GM21825 (cell line): Measurements from ENCODE around the gene BNC1.
A peak's percentile ranks its signal among the peaks of the same experiment; 100 is the strongest.
"Not testable (repeated sequence)": the region's sequence is repeated elsewhere in the genome, so short reads cannot be mapped to it uniquely, and the experiment has no call there.

Experiments
- ATAC-seq: cut with Tn5 transposase; IDR thresholded peaks from one replicate; pipeline ENCODE4 v1.9.1; 2021; ENCODE audit warnings: mild to moderate bottlenecking, moderate library complexity; ENCODE audit not compliant: unreplicated experiment

The BNC1 gene

DNA sequence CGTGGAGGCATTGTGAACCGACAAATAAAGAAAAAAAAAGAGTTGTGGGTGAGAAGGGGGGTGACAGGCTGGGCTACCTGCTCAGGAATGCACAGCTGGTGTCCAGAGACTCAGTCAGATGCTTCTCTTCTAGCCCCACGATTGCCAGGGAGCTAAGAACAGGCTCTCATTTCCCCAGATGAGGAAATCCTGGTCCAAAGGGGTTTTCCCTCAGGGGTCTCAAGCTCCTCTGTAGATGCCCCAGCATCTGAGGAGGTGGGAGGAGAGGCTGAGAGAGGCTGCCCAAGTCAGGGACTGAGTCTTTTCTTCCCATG, 35.5 kb downstream of the BNC1 start:
- ATAC-seq: no peak

DNA sequence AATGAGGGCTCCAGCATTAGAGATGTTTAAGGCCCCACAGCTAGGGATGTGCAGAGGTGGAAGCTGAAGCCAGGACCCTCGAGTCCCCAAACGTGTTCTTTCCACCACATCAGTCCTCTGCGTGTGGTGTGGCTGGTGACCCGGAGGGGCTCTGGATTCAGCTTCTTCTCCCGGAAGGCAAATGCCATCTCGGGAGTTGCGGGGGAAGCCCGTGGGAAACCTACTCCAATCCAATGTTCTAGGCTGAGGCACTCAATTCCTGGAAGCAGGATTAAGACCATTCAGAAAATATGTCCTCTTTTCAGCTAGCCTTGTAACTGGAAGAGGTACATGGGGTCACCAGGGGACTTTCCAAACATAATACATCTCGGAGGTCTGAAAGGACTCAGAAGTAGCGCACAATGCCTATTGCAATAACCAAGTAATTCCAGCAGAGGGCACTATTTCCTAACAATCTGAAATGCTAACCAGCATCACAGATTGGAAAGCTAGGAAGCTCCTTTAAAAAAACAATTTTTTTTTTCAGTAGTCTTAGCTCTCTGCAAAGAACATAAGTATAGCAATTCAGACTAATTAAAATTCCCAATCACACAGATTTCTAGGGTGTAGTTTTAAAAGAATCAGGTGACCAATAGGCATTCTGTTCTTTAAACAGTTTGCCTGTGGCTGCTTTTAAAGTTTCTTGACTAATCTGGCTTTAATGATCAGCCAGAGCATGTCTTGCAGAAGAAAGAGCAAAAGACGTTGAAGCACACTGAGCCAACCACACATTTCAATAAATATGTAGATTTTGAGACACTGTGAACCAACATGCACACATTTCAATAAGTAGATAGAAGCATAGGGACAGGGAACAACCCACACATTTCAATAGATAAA, 36.1 kb downstream of the BNC1 start:
- ATAC-seq: no peak

DNA sequence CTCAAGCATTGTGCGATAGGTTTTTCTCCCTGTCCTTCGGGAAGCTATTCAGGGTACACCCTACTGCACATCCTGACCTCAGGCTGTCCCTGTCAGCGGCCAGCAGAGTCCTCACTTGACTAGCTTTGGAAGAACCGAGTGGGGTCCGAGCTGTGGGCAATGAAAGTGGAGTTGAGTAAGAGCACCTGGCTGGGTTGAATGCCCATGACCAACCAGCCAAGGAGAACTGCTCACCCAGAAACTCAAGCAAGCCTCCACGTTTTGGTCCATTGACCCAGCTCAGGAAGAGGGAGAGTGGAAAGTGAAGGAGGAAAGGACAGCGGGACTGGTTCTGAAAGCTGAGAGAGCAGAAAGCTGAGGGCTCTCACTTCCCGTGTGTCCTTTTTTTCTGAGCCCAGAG, 40.8 kb downstream of the BNC1 start:
- no peak for ATAC-seq

DNA sequence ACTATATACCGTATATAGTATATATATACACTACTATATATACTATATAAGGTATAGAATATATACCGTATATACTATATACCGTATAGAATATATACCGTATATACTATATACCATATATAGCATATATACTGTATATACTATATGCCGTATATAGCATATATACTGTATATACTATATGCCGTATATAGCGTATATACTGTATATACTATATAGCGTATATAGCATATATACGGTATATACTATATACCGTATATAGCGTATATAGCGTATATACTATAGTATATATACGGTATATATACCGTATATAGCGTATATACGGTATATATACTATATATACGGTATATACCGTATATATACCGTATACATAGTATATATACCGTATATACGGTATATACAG, 54.2 kb downstream of the BNC1 start:
- ATAC-seq: no peak

DNA sequence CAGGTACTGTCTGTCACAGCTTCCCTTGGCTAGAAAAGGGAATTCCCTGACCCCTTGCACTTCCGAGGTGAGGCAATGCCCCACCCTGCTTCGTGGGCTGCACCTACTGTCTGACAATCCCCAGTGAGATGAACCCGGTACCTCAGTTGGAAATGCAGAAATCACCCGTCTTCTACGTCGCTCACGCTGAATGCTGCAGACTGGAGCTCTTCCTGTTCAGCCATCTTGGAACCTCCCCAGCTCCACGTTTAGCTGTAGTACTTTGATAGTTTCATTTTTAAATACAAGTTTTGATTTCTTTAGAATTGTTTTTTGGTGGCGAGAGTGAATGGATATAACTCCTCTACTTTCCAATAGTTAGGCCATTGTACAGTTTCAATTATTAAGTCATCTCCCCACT, 59.0 kb downstream of the BNC1 start:
- no peak for ATAC-seq

DNA sequence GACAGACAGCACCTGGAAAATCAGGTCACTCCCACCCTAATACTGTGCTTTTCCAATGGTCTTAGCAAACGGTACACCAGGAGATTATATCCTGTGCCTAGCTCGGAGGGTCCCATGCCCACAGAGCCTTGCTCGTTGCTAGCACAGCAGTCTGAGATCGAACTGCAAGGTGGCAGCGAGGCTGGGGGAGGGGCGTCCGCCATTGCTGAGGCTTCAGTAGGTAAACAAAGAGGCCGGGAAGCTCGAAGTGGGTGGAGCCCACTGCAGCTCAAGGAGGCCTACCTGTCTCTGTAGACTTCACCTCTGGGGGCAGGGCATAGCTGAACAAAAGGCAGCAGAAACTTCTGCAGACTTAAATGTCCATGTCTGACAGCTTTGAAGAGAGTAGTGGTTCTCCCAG, 62.7 kb downstream of the BNC1 start:
- not testable (repeated sequence) for ATAC-seq

DNA sequence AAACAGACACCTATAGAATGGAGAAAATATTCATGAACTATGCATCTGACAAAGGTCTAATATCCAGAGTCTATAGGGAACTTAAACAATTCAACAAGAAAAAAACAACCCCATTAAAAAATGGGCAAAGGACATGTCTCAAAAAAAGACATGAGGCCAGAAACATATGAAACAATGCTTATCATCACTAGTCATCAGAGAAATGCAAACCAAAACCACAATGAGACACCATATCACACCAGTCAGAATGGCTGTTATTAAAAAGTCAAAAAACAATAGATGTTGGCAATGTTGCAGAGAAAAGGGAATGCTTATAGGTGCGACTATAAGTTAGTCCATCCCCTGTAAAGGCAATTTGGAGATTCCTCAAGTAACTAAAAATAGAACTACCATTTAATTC, 65.4 kb downstream of the BNC1 start:
- no peak for ATAC-seq

DNA sequence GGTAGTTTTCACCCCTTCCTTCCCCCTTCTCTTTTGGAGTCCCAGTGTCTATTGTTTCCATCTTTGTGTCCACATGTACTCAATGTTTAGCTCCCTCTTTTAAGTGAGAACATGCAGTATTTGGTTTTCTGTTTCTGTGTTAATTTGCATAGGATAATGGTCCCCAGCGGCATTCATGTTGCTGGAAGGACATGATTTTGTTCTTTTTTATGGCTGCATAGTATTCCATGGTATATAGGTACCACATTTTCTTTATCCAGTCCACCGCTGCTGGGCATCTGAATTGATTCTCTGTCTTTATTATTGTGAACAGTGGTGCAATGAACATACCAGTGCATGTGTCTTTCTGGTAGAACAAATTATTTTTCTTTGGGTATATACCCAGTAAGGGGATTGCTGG, 69.2 kb downstream of the BNC1 start:
- ATAC-seq: no peak

DNA sequence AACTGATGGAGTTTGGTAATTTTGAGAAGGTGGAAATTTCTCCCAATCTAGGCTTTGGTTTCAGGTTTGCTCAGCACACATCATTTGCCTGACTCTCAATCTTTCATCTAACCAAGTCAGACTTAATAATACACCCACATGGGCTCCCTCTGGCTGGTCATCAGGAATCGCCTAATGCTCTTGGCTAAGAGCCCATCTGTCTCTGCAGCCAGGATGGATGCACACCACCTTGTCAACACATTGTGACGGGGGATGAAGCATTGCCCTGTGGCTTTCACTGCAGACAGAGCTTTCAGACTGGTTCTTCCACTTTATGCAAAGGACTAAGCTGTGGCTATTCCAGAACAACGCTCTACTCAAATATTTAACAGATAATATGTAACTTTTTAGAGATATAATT, 73.8 kb downstream of the BNC1 start:
- ATAC-seq: no peak

DNA sequence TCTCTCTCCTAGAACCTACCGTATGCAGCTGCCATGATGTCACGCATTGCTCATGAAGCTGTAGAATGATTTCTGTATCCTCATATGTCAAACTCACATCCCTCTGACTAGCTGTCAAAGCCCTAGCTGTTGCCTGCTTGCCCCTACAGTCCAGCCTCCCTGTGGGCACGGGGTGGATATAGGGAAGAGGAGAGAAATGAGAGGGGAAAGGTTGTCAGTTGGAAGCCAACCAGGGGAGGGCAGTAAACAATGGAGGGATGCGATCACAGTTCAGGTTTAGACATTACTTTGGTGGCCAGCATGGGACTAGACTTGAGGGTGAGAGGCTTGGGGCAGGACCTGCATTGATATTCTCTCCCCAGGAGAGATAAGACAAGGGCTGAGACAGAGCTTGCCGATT, 75.1 kb downstream of the BNC1 start:
- ATAC-seq: no peak

DNA sequence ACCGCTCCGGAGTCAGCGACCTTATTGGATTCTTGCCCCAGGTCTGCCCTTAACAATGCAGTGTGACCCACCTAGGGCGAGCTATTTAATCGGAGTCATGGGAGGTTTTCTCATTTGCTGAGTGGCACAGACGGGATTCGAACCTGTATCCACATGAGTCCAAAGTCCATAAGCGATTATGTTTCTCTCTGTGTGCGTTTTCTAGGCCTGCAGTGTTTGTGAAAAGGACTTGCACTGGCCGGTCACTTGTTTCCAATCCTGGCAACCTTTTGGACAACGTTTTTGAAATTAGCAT, 76.2 kb downstream of the BNC1 start:
- ATAC-seq: no peak

DNA sequence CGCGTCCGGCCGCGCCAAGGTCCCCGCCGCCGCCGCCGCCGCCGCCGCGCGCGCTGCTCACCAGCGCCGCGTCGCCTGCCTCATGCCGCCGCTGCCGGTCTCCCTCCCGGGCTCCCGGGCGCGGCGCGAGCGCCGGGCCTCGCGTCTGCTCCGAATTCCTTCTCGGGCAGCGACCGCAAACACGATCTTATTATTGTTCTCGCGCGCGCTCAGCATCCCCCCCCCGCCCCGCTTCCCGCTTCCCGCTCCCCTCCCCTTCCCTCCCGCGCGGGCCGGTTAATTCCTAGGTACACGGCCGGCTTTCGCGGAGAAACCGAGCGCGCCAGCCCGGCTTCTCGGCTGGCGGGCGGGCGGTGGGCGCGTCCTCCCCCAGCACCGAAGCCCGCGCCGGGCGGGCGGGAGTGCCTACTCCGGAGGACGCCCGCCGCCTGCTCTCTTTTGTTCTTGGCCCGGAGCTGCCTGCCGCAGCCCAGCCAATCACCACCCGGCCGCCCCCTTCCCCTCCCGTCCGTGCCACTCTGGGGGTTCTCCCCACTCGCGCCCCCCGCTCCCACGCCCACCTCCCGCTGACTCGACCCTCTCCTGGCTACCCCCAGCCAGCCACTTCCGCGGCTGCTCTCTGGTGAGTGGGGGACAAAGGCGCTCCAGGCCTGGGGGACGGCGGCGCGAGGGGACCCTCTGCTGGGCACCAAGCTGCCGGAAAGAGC, 76.7 kb downstream of the BNC1 start, which contains the start of gene HDGFL3:
HDGFL3 (minus strand) TSS at position 164 of the 707 bp plus-strand sequence. CDS start 409 bp downstream, outside the sequence.
- ATAC-seq: peak; percentile 39

DNA sequence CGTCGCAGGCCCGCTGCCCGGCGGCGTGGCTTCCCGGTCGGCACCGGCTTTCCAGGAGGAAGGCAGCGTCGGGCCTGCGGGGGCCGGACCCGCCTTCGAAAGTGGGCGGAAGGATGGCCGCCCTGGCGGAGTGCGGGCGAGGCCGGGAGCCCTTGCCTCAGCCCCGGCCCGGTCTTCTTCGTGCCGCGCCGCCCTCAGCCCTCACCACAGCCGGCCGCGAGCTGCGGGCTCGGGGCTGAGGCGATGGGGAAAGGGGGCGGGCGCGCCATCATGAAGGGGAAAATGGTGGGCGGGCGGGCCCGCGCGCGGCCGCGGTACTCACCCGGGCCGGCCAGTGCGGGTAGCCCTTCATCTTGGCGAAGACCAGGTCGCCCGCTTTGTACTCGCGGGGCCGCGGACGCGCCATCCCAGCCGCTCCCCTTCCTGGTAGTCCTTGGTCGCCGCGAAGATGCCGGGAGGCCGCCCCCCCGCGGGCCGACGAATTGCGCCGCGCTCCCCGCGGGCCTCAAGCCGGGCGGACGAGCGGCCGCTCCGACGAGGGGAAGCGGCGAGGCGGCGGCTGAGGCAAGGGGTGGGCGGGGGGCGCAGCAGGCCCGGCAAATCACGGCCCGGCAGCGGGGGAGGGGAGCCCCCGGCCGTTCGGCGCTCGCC, 77.3 kb downstream of the BNC1 start:
- ATAC-seq: peak; percentile 30

DNA sequence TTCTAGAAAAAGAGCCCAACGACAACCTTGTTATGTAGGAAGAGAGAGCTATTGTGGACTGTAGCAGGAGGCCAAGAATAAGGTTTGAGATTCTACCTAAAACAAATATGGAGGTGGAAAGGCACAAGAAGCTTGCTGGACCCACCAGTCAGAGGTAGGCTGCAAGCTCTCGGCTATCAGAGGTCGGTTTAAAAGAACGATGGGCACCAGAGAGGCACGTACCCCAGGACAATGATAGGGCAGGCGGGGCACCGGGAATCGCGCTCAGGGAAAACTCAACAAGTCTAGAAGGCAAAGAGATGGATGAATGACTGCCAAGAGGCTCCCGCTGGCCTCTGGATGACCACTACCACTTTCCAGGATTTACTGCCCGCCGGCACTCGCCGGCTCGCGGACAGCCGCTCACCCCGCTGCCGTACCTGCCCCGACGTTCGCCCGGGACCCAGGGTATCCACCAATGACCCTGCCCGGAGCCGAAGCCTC, 77.9 kb downstream of the BNC1 start:
- no peak for ATAC-seq
